Tibial artery (tissue), 4 donors: ENCODE results near the gene LGR6.
"Not testable (repeated sequence)": the region's sequence is repeated elsewhere in the genome, so short reads cannot be mapped to it uniquely, and the experiment has no call there.

Experiments used
- DNase-seq, 2 donors: peaks; one replicate each; pipeline ENCODE4 v3.0.0-alpha.2; 2019
- H3K27ac ChIP-seq, 2 donors: fragments of 200-600 bp; sonication (generic) in 1 of 2; 1 replicate in 1 of 2; 2 replicates in 1 of 2; pipeline ENCODE4 v1.5.1; 2018 to 2019; ENCODE audit warnings: mild to moderate bottlenecking in 1 of 2
- H3K27me3 ChIP-seq, 2 donors: fragments of 200-600 bp; sonication (generic) in 1 of 2; one replicate each; pipeline versions ENCODE4 v1.5.1 to v1.6.0; 2016 to 2019
- H3K36me3 ChIP-seq, 3 donors: fragments of 200-600 bp; sonication (generic) in 2 of 3; one replicate each; pipeline ENCODE4 v1.5.1; 2016 to 2019; ENCODE audit warnings: mild to moderate bottlenecking in 2 of 3
- H3K4me1 ChIP-seq, 4 donors: fragments of 200-600 bp; sonication (generic) in 2 of 4; 1 replicate in 3 of 4; 2 replicates in 1 of 4; pipeline ENCODE4 v1.5.1; 2016 to 2019
- H3K4me3 ChIP-seq, 2 donors: fragments of 200-600 bp; sonication (generic) in 1 of 2; 1 replicate in 1 of 2; 2 replicates in 1 of 2; pipeline ENCODE4 v1.5.1; 2018 to 2019; ENCODE audit warnings: mild to moderate bottlenecking in 2 of 2
- H3K9me3 ChIP-seq, 3 donors: fragments of 200-600 bp; sonication (generic) in 1 of 3; one replicate each; pipeline ENCODE4 v1.5.1; 2016 to 2019
- intact Hi-C: fragments of 100-400 bp; cut with DNase I; formaldehyde crosslinking; loops from one replicate; pipeline ENCODE4 v1.15.0; 2023; ENCODE audit warnings: low total_unique reads
- TF ChIP-seq, protein P1 (sequence below), 2 experiments: fragments of 200-600 bp in 1 of 2; fragments of 450-650 bp in 1 of 2; IDR thresholded peaks; one replicate each; pipeline ENCODE4 v1.5.1; 2017 to 2019; ENCODE audit warnings: antibody characterized with exemption in 2 of 2, mild to moderate bottlenecking in 1 of 2, moderate library complexity in 1 of 2

Gene LGR6

DNA sequence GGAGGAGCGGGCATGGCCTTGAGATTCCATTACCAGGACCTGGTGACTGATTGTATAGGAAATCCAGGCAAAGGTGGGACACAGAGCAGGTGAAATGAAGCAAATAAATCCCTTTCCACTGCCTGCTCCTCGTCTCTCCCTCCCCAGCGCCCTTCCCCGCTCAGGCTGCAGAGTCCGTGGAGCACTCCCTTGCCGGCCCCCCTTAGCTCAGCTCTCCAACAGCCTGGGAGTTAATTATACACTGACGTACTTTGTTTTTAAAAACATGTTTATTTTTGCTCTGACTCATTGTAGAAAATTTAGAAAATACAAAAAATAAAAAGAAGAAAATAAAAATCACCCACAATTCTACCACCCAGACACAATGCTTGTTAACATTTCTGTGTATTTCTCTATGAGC, 61.7 kb downstream of the LGR6 start:
- DNase-seq = peak; percentile 17 to 63
- Histone ChIP-seq H3K27me3 (no peaks in the 10 kb centered on the region), H3K27ac (peak overlapping the region; percentile 47 to 65), H3K4me3 (no peak overlapping the region), H3K36me3 (no peaks in the 10 kb centered on the region), H3K9me3 (no peaks in the 10 kb centered on the region), H3K4me1 (peaks cover 0 to 17% (median 6%) of the 10 kb centered on the region in 4 donors)
- TF ChIP-seq, protein P1, sequence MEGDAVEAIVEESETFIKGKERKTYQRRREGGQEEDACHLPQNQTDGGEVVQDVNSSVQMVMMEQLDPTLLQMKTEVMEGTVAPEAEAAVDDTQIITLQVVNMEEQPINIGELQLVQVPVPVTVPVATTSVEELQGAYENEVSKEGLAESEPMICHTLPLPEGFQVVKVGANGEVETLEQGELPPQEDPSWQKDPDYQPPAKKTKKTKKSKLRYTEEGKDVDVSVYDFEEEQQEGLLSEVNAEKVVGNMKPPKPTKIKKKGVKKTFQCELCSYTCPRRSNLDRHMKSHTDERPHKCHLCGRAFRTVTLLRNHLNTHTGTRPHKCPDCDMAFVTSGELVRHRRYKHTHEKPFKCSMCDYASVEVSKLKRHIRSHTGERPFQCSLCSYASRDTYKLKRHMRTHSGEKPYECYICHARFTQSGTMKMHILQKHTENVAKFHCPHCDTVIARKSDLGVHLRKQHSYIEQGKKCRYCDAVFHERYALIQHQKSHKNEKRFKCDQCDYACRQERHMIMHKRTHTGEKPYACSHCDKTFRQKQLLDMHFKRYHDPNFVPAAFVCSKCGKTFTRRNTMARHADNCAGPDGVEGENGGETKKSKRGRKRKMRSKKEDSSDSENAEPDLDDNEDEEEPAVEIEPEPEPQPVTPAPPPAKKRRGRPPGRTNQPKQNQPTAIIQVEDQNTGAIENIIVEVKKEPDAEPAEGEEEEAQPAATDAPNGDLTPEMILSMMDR (IDR thresholded peaks at IDR 0.05) = no peak
- intact Hi-C loops = no loop called here

DNA sequence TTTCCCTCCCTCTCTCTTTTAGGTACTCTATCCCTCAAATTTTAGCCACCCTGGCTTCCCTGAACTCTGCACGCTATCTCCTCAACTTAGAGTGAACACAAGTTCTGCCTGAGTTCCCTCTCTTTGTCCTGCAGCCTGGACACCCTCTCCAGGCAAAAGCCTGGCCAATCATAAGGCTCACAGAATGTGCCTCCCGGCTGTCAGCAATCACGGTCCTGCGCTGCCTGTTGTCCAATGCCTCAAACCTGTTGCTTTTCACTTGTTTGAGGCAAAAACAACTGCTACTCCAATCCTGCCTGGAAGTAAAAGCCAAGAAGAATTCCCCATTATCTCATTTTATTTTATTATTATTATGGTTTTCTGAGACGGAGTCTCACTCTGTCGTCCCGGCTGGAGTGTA, 66.1 kb downstream of the LGR6 start:
- Histone ChIP-seq H3K4me1 (peaks cover 0 to 14% (median 5%) of the 10 kb centered on the region in 4 donors), H3K27ac (no peak overlapping the region), H3K36me3 (no peaks in the 10 kb centered on the region), H3K27me3 (no peaks in the 10 kb centered on the region), H3K9me3 (no peaks in the 10 kb centered on the region), H3K4me3 (no peak overlapping the region)
- TF ChIP-seq, protein P1 (IDR thresholded peaks at IDR 0.05) = no peak
- intact Hi-C loops = no loop called here
- DNase-seq = peak in 1 of 2 donors; percentile 13

DNA sequence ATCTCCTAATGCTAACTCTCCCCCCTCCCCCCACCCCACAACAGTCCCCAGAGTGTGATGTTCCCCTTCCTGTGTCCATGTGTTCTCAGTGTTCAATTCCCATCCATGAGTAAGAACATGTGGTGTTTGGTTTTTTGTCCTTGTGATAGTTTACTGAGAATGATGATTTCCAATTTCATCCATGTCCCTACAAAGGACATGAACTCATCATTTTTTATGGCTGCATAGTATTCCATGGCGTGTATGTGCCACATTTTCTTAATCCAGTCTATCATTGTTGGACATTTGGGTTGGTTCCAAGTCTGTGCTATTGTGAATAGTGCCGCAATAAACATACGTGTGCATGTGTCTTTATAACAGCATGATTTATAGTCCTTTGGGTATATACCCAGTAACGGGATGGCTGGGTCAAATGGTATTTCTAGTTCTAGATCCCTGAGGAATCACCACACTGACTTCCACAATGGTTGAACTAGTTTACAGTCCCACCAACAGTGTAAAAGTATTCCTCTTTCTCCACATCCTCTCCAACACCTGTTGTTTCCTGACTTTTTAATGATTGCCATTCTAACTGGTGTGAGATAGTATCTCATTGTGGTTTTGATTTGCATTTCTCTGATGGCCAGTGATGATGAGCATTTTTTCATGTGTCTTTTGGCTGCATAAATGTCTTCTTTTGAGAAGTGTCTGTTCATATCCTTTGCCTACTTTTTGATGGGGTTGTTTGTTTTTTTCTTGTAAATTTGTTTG, 67.8 kb downstream of the LGR6 start:
- H3K27me3 ChIP-seq, H3K9me3 ChIP-seq, DNase-seq, H3K4me3 ChIP-seq, H3K36me3 ChIP-seq, intact Hi-C loops, H3K27ac ChIP-seq: not testable (repeated sequence)
- H3K4me1 ChIP-seq = peaks cover 0 to 15% (median 7%) of the 10 kb centered on the region in 4 donors

DNA sequence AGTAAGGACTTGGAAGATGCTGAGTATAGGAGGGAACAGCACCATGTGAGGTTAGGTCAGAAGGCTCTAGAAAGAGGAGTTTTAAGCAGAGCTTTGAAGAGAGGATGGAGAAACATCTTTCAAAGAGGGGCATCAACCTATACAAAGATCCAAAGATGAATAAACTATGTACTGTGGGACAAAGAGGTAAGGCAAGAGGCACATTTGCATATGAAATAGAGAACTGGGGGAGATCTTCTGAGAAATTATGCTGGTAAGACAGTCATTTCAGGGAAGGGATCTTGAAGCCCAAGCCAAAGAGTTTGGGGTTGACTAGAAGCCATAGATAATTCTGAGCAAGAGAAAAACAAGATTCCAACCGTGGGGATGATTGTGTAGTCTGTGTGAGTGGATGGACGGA, 70.0 kb downstream of the LGR6 start:
- Histone ChIP-seq H3K9me3 (no peaks in the 10 kb centered on the region), H3K4me3 (no peak overlapping the region), H3K27ac (no peak overlapping the region), H3K4me1 (peaks cover 0 to 15% (median 7%) of the 10 kb centered on the region in 4 donors), H3K27me3 (no peaks in the 10 kb centered on the region), H3K36me3 (no peaks in the 10 kb centered on the region)
- TF ChIP-seq, protein P1 (IDR thresholded peaks at IDR 0.05) = no peak
- no peak for DNase-seq
- intact Hi-C loops = no loop called here

DNA sequence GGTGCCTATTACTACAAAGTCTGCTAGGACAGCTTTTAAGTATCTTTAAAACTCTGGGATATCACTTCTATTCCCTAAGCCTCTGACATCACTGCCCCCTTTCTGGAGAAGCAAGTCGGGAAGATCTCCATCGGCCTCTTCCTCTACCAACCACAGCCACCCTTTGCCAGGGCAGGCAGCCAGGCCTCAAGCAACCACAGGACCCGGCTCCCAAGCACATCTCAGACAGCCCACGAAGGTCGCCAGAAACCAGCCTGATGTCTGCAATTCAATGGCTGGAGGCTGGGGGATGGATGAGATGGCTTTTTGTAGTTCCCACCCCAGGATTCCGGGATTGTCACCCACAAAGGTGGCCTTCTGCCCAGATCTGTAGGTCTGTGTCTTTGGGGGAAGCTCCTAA, 70.7 kb downstream of the LGR6 start:
- intact Hi-C loops = no loop called here
- H3K36me3 ChIP-seq = no peaks in the 10 kb centered on the region
- no peaks in the 10 kb centered on the region for H3K27me3 ChIP-seq
- H3K4me3 ChIP-seq = no peak overlapping the region
- TF ChIP-seq, protein P1 (IDR thresholded peaks at IDR 0.05) = no peak
- peaks cover 0 to 15% (median 7%) of the 10 kb centered on the region in 4 donors for H3K4me1 ChIP-seq
- H3K9me3 ChIP-seq = no peaks in the 10 kb centered on the region
- H3K27ac ChIP-seq = no peak overlapping the region
- DNase-seq = peak; percentile 11 to 46

DNA sequence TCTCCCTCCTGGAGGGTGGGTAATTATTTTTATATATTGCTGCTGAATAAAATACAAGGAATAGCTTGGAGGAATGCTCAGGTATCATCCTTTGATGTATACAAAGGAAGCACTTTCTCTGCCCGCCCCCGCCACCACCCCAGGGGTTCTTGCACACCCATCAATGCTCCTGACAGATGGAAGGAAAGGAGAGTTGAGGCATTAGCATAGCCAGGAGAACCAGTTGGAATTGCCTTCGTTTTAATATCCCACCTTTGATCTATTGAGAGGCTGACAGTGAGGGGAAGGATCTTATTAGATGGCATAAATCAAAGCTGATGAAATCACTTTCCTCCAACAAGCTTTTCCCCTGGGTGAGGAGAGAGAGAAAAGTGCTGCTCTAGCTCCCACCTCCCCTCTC, 71.1 kb downstream of the LGR6 start:
- Histone ChIP-seq H3K4me3 (no peak overlapping the region), H3K9me3 (no peaks in the 10 kb centered on the region), H3K27me3 (no peaks in the 10 kb centered on the region), H3K27ac (no peak overlapping the region), H3K36me3 (no peaks in the 10 kb centered on the region), H3K4me1 (peaks cover 0 to 15% (median 7%) of the 10 kb centered on the region in 4 donors)
- TF ChIP-seq, protein P1 (IDR thresholded peaks at IDR 0.05) = no peak
- intact Hi-C loops = no loop called here
- DNase-seq = peak in 1 of 2 donors; percentile 3
